Naive thymus-derived CD4-positive, alpha-beta T cell (primary cell): ENCODE data around the gene SHANK1. TPM values are rescaled to one million over a fixed set of nuclear protein-coding genes. Genes with fewer than 3 reads are reported as not detected.

Source experiments
- ATAC-seq: fragments of 150-1000 bp; cut with Tn5 transposase; 2 replicates; pipeline ENCODE4 v1.10.0; 2021; ENCODE audit warnings: mild to moderate bottlenecking, moderate library complexity
- CTCF ChIA-PET: fragments of 350-600 bp; sonication (Branson Sonifier 250); formaldehyde crosslinking; loops from one replicate; lab custom pipeline; 2021; ENCODE audit warnings: antibody characterized with exemption; lab: Charles Lee
- POLR2A ChIA-PET: fragments of 350-600 bp; sonication (Branson Sonifier 250); formaldehyde crosslinking; loops from one replicate; lab custom pipeline; 2021; ENCODE audit warnings: antibody characterized with exemption, inconsistent platforms; lab: Charles Lee
- DNase-seq, 9 donors: peaks; one replicate each; pipeline versions ENCODE4 v3.0.0 to v3.0.0-alpha.2; 2020 to 2022; ENCODE audit warnings: mixed read lengths in 1 of 9
- H3K27ac ChIP-seq: one replicate; pipeline ENCODE4 v1.7.0; 2013; ENCODE audit warnings: mild to moderate bottlenecking, low read depth, low read length, moderate library complexity
- H3K27me3 ChIP-seq, 2 donors: one replicate each; pipeline ENCODE4 v1.7.0; 2013; ENCODE audit warnings: low read length in 2 of 2, mild to moderate bottlenecking in 2 of 2, moderate library complexity in 2 of 2; ENCODE audit not compliant: control insufficient read depth in 2 of 2, insufficient read depth in 2 of 2
- H3K36me3 ChIP-seq, 3 experiments: 1 replicate in 2 of 3; 2 replicates in 1 of 3; pipeline ENCODE4 v1.7.0; 2013; ENCODE audit warnings: low read length in 3 of 3, mild to moderate bottlenecking in 3 of 3, moderate library complexity in 1 of 3; ENCODE audit not compliant: insufficient read depth in 3 of 3, control insufficient read depth in 2 of 3
- H3K4me1 ChIP-seq, 2 donors: one replicate each; pipeline ENCODE4 v1.7.0; 2013; ENCODE audit warnings: low read length in 2 of 2, mild to moderate bottlenecking in 2 of 2, moderate library complexity in 1 of 2; ENCODE audit not compliant: control insufficient read depth in 2 of 2, insufficient read depth in 2 of 2
- H3K4me3 ChIP-seq: 2 replicates; pipeline ENCODE4 v1.7.0; 2013; ENCODE audit warnings: mild to moderate bottlenecking, low read length
- H3K9me3 ChIP-seq, 3 experiments: 1 replicate in 2 of 3; 2 replicates in 1 of 3; pipeline ENCODE4 v1.7.0; 2013; ENCODE audit warnings: low read length in 3 of 3; ENCODE audit not compliant: control insufficient read depth in 2 of 3
- H3K27ac Mint-ChIP-seq, 9 donors: one replicate each; pipeline ENCODE4 v1.8.0; 2020 to 2022; ENCODE audit warnings: mixed read lengths in 9 of 9, mild to moderate bottlenecking in 8 of 9, moderate library complexity in 5 of 9, inconsistent platforms in 2 of 9
- H3K27me3 Mint-ChIP-seq, 5 donors: one replicate each; pipeline ENCODE4 v1.8.0; 2021 to 2022; ENCODE audit warnings: mixed read lengths in 5 of 5, mild to moderate bottlenecking in 1 of 5
- H3K36me3 Mint-ChIP-seq, 5 donors: one replicate each; pipeline ENCODE4 v1.8.0; 2020 to 2022; ENCODE audit warnings: mixed read lengths in 5 of 5, mild to moderate bottlenecking in 3 of 5, inconsistent platforms in 1 of 5
- H3K4me1 Mint-ChIP-seq, 7 donors: one replicate each; pipeline ENCODE4 v1.8.0; 2020 to 2022; ENCODE audit warnings: mixed read lengths in 7 of 7, mild to moderate bottlenecking in 3 of 7, inconsistent platforms in 1 of 7
- H3K4me3 Mint-ChIP-seq, 10 donors: one replicate each; pipeline ENCODE4 v1.8.0; 2020 to 2022; ENCODE audit warnings: mild to moderate bottlenecking in 10 of 10, mixed read lengths in 10 of 10, moderate library complexity in 6 of 10, inconsistent platforms in 2 of 10
- H3K9me3 Mint-ChIP-seq, 11 donors: one replicate each; pipeline ENCODE4 v1.8.0; 2020 to 2022; ENCODE audit warnings: mixed read lengths in 11 of 11, mild to moderate bottlenecking in 4 of 11, inconsistent platforms in 1 of 11, moderate library complexity in 1 of 11
- intact Hi-C, 2 donors: fragments of 100-400 bp; cut with micrococcal nuclease; formaldehyde crosslinking; loops; one replicate each; pipeline ENCODE4 v1.15.1; 2023
- polyA plus RNA-seq, 2 donors: library from polyadenylated mRNA; unstranded; fragments of 300-500 nt; fragmentation: Illumina TruSeq; gene quantifications; one replicate each; pipeline ENCODE4 v1.2.3, GENCODE V29; 2021
- total RNA-seq, 6 experiments: library from RNA in 5 of 6; stranded (reverse) in 5 of 6; gene quantifications; 1 replicate in 5 of 6; 2 replicates in 1 of 6; pipeline ENCODE4 v1.2.3 and lab custom pipeline; 2021 to 2026

SHANK1 gene
- total and polyA plus RNA-seq, 7 experiments from 2014 or later, result 0.64 to 0.69 TPM; not detected in 5

GRCh38 chr19:50724522-50725217, 5.1 kb upstream of the SHANK1 start:
- intact Hi-C loops, result loop anchor here (1.0 to 10.0 kb wide), 9 partner anchors 59 to 980 kb away; partner anchors contain the start of genes POLD1 (in 2 of the 2), VRK3 (in 1 of the 2) and ZNF473 (in 1 of the 2)
- Mint-ChIP-seq H3K27me3 (peaks cover 47 to 70% (median 53%) of the 10 kb centered on the region in 5 donors), H3K9me3 (peaks cover 0 to 10% (median 2%) of the 10 kb centered on the region in 11 donors), H3K36me3 (peaks cover 0 to 5% (median 0%) of the 10 kb centered on the region in 5 donors), H3K4me3 (peak overlapping the region; percentile 79 to 92 (median 84)), H3K27ac (peak overlapping the region in 8 of 9 donors; percentile 34 to 87 (median 70)), H3K4me1 (peaks cover 0 to 34% (median 24%) of the 10 kb centered on the region in 7 donors)
- H3K36me3 ChIP-seq, result no peaks in the 10 kb centered on the region
- H3K27ac ChIP-seq, result peak overlapping the region; percentile 66
- H3K4me3 ChIP-seq, result peak overlapping the region; percentile 62
- H3K27me3 ChIP-seq, result peaks cover 5 to 12% of the 10 kb centered on the region in 2 donors
- H3K9me3 ChIP-seq, result no peaks in the 10 kb centered on the region
- H3K4me1 ChIP-seq, result peaks cover 5 to 12% of the 10 kb centered on the region in 2 donors
- peak; percentile 74 to 99 (median 94) for DNase-seq
- POLR2A ChIA-PET, result interaction anchor here (0.8 kb wide), 1 partner anchor 675 kb away, joined by 3 read pairs; no protein-coding TSS in a partner anchor
- CTCF ChIA-PET, result interaction anchor here (0.6 to 1.3 kb wide), 3 partner anchors 16 to 356 kb away, joined by 3 to 4 read pairs (median 4); no protein-coding TSS in a partner anchor
- peak; percentile 93 for ATAC-seq

GRCh38 chr19:50723735-50724521, 4.3 kb upstream of the SHANK1 start:
- peaks cover 0 to 34% (median 24%) of the 10 kb centered on the region in 7 donors for H3K4me1 Mint-ChIP-seq
- no peak for DNase-seq
- H3K27ac ChIP-seq, result no peak overlapping the region
- H3K36me3 ChIP-seq, result no peaks in the 10 kb centered on the region
- H3K27me3 Mint-ChIP-seq, result peaks cover 47 to 69% (median 48%) of the 10 kb centered on the region in 5 donors
- H3K27ac Mint-ChIP-seq, result peak overlapping the region in 1 of 9 donors; percentile 83
- ChIA-PET CTCF (interaction anchor here (1.3 kb wide), 1 partner anchor 355 kb away, joined by 4 read pairs; no protein-coding TSS in a partner anchor), POLR2A (no interaction called here)
- peaks cover 5 to 12% of the 10 kb centered on the region in 2 donors for H3K4me1 ChIP-seq
- H3K36me3 Mint-ChIP-seq, result peaks cover 0 to 5% (median 0%) of the 10 kb centered on the region in 5 donors
- ATAC-seq, result no peak
- H3K9me3 Mint-ChIP-seq, result peaks cover 0 to 7% (median 2%) of the 10 kb centered on the region in 11 donors
- peaks cover 5 to 12% of the 10 kb centered on the region in 2 donors for H3K27me3 ChIP-seq
- intact Hi-C loops, result loop anchor here (1.0 to 10.0 kb wide), 9 partner anchors 59 to 981 kb away; partner anchors contain the start of genes POLD1 (in 2 of the 2), VRK3 (in 1 of the 2) and ZNF473 (in 1 of the 2)
- peak overlapping the region; percentile 62 for H3K4me3 ChIP-seq
- no peaks in the 10 kb centered on the region for H3K9me3 ChIP-seq
- peak overlapping the region; percentile 60 to 92 (median 80) for H3K4me3 Mint-ChIP-seq

DNA sequence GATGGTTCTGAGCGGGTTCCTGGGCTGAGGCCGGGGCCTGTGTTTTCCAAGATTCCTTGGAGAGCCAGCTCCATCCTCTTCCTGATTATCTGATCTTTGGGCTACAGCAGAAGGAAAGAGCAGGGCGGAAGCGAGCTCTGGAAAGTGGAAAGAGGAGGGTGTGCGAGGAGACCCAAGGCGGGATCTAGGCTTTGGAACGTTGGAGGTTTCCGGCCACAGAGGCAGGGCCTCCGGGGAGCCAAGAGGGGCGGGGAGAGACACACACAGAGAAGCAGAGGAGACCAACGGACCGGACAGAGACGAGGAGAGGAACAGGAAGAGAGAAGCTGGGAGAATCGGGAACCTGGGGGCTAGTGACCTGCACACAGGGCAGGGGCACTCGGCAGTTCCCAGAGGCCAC, 3.5 kb upstream of the SHANK1 start, which contains the start of gene CLEC11A:
Gene CLEC11A, plus strand, starts transcription at position 296 of the 400 bp plus-strand sequence. CDS start 162 bp downstream, outside the sequence.
- ChIA-PET CTCF (no interaction called here), POLR2A (no interaction called here)
- ATAC-seq (no peak), DNase-seq (no peak)
- peaks cover 0 to 33% (median 20%) of the 10 kb centered on the region in 7 donors for H3K4me1 Mint-ChIP-seq
- peaks cover 5 to 12% of the 10 kb centered on the region in 2 donors for H3K4me1 ChIP-seq
- peaks cover 47 to 67% (median 49%) of the 10 kb centered on the region in 5 donors for H3K27me3 Mint-ChIP-seq
- H3K27me3 ChIP-seq, result peaks cover 5 to 12% of the 10 kb centered on the region in 2 donors
- H3K9me3 Mint-ChIP-seq, result peaks cover 0 to 7% (median 2%) of the 10 kb centered on the region in 11 donors
- H3K4me3 Mint-ChIP-seq, result peak within 1 kb of the TSS; percentile 60 to 92 (median 80)
- H3K27ac Mint-ChIP-seq, result peak within 1 kb of the TSS in 1 of 9 donors; percentile 28
- no peak within 1 kb of the TSS for H3K27ac ChIP-seq
- peaks cover 0 to 5% (median 0%) of the 10 kb centered on the region in 5 donors for H3K36me3 Mint-ChIP-seq
- H3K36me3 ChIP-seq, result no peaks in the 10 kb centered on the region
- intact Hi-C loops, result loop anchor here (10.0 kb wide), 5 partner anchors 202 to 982 kb away; partner anchors contain the start of genes POLD1 (in 1 of the 2), VRK3 (in 1 of the 2) and ZNF473 (in 1 of the 2)
- no peak within 1 kb of the TSS for H3K4me3 ChIP-seq
- no peaks in the 10 kb centered on the region for H3K9me3 ChIP-seq

GRCh38 chr19:50722201-50723013, 2.8 kb upstream of the SHANK1 start:
- ATAC-seq, result no peak
- H3K9me3 Mint-ChIP-seq, result peaks cover 0 to 10% (median 0%) of the 10 kb centered on the region in 11 donors
- Histone ChIP-seq H3K27me3 (peaks cover 5 to 12% of the 10 kb centered on the region in 2 donors), H3K36me3 (no peaks in the 10 kb centered on the region), H3K4me3 (no peak overlapping the region), H3K9me3 (no peaks in the 10 kb centered on the region), H3K4me1 (peaks cover 5 to 12% of the 10 kb centered on the region in 2 donors), H3K27ac (no peak overlapping the region)
- no peak for DNase-seq
- no peak overlapping the region for H3K27ac Mint-ChIP-seq
- H3K36me3 Mint-ChIP-seq, result peaks cover 0 to 5% (median 0%) of the 10 kb centered on the region in 5 donors
- intact Hi-C loops, result loop anchor here (10.0 kb wide), 5 partner anchors 202 to 982 kb away; partner anchors contain the start of genes POLD1 (in 1 of the 2), VRK3 (in 1 of the 2) and ZNF473 (in 1 of the 2)
- CTCF ChIA-PET, result no interaction called here
- peak overlapping the region in 5 of 10 donors; percentile 9 to 81 (median 43) for H3K4me3 Mint-ChIP-seq
- POLR2A ChIA-PET, result no interaction called here
- H3K27me3 Mint-ChIP-seq, result peaks cover 45 to 65% (median 48%) of the 10 kb centered on the region in 5 donors
- peaks cover 0 to 29% (median 16%) of the 10 kb centered on the region in 7 donors for H3K4me1 Mint-ChIP-seq

DNA sequence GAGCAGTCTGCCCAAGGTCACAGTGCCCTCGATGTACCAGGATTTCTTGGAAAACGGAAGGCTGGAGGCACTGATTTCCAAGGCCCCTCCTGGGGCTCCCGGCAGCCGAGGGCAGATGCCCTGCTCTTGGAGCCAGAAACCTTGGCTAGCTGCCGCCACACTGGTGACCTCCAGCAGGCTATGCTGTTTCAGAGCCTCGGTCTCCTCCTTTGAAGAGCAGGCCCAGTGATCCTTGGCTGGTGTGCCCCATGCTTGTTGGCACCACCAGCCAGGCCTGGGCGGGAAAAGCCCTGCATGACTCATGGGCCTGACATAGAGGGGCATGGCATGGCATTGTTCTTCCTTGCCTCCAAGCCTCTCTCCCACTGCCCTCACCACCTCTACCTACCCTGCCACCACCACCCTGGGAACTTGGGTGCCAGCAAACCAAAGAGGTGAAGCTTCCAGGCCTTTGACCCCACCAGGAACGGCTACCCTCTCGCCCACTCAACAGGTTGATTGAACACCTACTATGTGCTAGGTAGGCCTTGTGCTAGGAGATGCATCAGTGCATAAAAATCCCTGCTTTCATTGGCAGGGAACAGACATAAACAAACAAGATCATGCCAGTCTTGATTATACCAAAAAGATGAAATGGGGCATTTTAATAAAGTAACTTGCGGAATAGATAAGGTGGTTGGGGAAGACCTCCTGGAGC, 2.0 kb upstream of the SHANK1 start:
- no peaks in the 10 kb centered on the region for H3K9me3 ChIP-seq
- H3K36me3 Mint-ChIP-seq, result peaks cover 0 to 5% (median 0%) of the 10 kb centered on the region in 5 donors
- ATAC-seq (no peak), DNase-seq (no peak)
- intact Hi-C loops, result loop anchor here (10.0 kb wide), 5 partner anchors 203 to 983 kb away; partner anchors contain the start of genes POLD1 (in 1 of the 2), VRK3 (in 1 of the 2) and ZNF473 (in 1 of the 2)
- no peaks in the 10 kb centered on the region for H3K36me3 ChIP-seq
- peaks cover under 1 to 8% of the 10 kb centered on the region in 2 donors for H3K27me3 ChIP-seq
- no peak overlapping the region for H3K27ac Mint-ChIP-seq
- no peak overlapping the region for H3K27ac ChIP-seq
- peaks cover 0 to 22% (median 16%) of the 10 kb centered on the region in 7 donors for H3K4me1 Mint-ChIP-seq
- CTCF ChIA-PET, result no interaction called here
- peaks cover 42 to 62% (median 46%) of the 10 kb centered on the region in 5 donors for H3K27me3 Mint-ChIP-seq
- H3K4me3 Mint-ChIP-seq, result peak overlapping the region in 4 of 10 donors; percentile 2 to 70 (median 41)
- H3K4me3 ChIP-seq, result no peak overlapping the region
- peaks cover 5 to 12% of the 10 kb centered on the region in 2 donors for H3K4me1 ChIP-seq
- POLR2A ChIA-PET, result no interaction called here
- peaks cover 0 to 6% (median 0%) of the 10 kb centered on the region in 11 donors for H3K9me3 Mint-ChIP-seq
